ENCODE results near the gene SPG7.

SPG7 gene

DNA sequence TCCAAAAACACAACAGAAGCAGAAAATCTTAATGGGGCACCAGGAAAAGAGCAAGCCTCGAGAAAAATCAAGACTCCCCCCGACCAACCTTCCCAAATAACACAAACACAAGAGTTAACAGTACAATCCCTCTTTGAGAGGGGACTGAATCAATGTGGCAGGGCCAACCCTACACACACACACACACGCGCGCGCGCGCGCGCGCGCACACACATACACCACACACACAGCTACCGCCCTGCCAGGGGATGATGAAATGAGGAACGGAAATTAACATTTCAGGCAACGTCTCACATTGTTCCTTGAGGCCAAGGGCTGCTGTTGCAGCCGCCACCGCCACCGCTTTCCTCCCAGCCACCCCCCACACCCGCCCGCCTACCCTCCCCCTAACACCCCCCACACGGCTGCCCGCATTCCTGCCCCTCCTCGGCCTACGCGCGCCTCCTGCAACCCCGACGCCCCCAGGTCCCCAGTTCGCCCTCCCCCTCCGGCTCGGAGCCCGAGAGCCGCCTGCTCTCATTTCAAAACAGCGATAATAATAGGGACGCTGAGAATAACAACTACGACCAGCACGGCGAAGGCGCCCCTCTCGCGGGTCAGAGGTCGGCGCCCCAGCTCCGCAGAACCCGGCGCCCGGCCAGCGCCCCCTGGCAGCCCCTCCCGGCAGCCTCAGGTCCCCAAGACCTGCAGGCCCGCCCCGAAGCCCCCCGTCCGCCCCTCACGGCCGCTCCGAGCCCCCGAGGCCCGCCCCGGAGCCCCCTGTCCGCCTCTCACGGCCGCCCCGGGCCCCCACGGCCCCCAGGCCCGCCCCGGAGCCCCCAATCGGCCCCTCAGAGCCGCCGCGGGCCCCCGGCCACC, 18.9 kb upstream of the SPG7 start:
- Histone ChIP-seq H3K4me3 (ENCODE audit: low read depth in 1 of 2, low read length in 2 of 2) (peak overlapping the region; percentile 61 to 68), H3K9ac (ENCODE audit: low read length) (peak overlapping the region; percentile 51), H3K27ac (ENCODE audit: low read depth, low read length) (peak overlapping the region; percentile 75), H3K4me1 (ENCODE audit: insufficient read depth, low read length) (peaks cover 37% of the 10 kb centered on the region), H3K9me3 (ENCODE audit: low read length) (no peaks in the 10 kb centered on the region), H3K27me3 (ENCODE audit: control insufficient read depth in 1 of 2, insufficient read depth in 2 of 2, low read length in 2 of 2) (no peaks in the 10 kb centered on the region), H3K36me3 (ENCODE audit: insufficient read depth, low read length) (no peaks in the 10 kb centered on the region)

DNA sequence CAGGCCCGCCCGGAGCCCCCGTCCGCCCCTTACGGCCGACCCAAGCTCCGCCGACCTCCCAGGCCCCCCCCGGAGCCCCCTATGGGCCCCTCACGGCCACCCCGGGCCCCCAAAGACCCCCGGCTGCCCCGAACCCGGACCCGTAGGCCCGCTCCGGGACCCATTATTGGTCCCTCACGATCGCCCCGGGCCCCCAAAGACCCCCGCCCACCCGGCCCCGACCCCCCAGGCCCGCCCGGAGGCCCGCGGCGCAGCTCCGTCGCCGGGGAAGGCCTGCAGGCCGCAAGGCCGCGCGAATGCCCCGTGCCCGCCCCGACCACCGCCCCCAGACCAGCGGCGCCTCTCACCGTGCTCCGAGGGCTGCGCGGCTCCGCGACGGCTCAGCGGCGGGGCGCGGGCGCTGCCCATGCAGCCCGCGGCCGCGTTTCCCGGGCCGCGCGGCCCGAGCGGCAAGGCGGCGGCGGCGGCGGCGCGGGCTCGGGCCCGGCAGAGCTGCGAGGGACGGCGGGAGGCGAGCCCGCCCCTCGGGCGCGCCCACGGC, 18.2 kb upstream of the SPG7 start:
- H3K4me1 ChIP-seq (ENCODE audit: insufficient read depth, low read length): peaks cover 37% of the 10 kb centered on the region
- H3K27ac ChIP-seq (ENCODE audit: low read depth, low read length): no peak overlapping the region

DNA sequence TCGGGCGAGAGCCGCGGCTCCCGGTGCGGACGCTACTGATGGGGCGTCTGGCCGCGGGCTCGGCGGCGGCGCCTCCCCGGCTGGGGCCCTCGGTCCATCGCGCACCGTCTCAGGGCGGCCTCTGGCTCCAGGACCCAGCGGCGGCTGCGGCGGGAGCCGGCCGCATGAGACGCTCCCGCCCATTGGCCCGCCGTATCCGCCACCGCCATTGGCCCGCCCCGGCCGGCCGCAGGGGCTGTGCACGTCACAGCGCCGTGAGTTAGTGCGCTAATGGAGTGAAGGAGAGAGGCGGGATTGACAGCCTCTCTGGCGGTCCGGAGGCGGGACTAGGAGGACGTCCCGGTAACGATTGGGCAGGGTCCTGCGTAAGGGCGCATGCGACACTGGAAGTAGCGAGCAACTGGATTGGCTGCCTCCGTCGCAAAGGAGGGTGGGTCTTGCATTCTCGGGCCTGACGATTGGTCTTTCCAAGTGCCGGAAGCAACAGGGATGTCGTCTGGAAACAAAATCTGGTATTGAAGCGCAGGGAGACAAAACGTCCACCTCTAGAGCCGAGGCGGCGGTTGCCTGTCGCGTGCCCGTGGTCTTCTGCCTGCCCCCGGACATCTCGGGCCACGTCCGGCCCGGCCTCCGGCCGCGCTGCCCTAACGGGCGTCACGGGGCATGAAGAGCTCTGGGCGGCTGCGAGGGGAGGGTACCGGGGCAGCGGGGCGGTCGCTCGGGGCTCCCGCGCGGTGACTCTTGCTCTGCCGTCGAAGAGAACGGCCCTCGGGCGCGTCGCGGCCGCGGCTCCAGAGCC, 17.6 kb upstream of the SPG7 start, which contains the start of gene ANKRD11:
Gene ANKRD11 (minus strand): TSS at position 123 of the 799 bp plus-strand sequence. CDS start 173,542 bp downstream, outside the sequence.
- peak within 1 kb of the TSS; percentile 86 for H3K27ac ChIP-seq (ENCODE audit: low read depth, low read length)
- peak within 1 kb of the TSS; percentile 71 for H3K9ac ChIP-seq (ENCODE audit: low read length)
- no peaks in the 10 kb centered on the region for H3K36me3 ChIP-seq (ENCODE audit: insufficient read depth, low read length)
- H3K27me3 ChIP-seq (ENCODE audit: control insufficient read depth in 1 of 2, insufficient read depth in 2 of 2, low read length in 2 of 2): no peaks in the 10 kb centered on the region
- H3K4me3 ChIP-seq (ENCODE audit: low read depth in 1 of 2, low read length in 2 of 2): peak within 1 kb of the TSS; percentile 68 to 88
- no peaks in the 10 kb centered on the region for H3K9me3 ChIP-seq (ENCODE audit: low read length)
- peaks cover 37% of the 10 kb centered on the region for H3K4me1 ChIP-seq (ENCODE audit: insufficient read depth, low read length)

More for the DNA sequence above, 18.2 kb upstream of the SPG7 start:
- Histone ChIP-seq H3K36me3 (ENCODE audit: insufficient read depth, low read length) (no peaks in the 10 kb centered on the region), H3K9me3 (ENCODE audit: low read length) (no peaks in the 10 kb centered on the region), H3K27me3 (ENCODE audit: control insufficient read depth in 1 of 2, insufficient read depth in 2 of 2, low read length in 2 of 2) (no peaks in the 10 kb centered on the region), H3K9ac (ENCODE audit: low read length) (no peak overlapping the region), H3K4me3 (ENCODE audit: low read depth in 1 of 2, low read length in 2 of 2) (peak overlapping the region in 1 of 2 donors; percentile 68)

DNA sequence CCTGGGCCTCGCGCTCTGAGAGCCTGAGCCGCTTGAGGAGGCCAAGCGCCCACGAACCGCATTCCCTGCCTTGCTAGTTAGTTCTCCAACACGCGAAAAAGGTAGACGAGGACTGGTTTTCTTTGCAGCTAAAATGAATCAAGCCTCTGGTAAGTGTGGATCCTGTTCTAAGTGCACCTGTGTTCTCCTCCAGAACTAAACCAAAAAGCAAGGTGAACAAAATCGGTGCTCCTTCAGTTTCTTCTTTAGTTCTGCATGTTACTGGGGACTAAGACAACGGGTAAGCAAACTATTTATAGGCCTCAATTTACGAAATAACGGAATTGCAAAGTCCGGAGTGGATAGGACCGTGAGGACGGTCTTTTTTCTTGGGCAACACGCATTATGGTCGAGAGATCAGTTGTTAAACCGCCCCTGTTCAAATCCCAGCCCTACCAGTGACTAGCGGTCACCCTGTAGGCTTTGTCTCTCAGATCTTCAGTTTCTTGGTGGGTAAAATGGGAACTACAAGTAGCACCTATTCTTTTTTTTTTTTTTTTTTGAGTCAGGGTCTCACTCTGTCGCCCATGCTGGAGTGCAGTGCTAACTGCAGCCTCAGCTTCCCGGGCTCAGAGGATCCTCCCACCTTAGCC, 16.8 kb upstream of the SPG7 start:
- H3K4me3 ChIP-seq (ENCODE audit: low read depth in 1 of 2, low read length in 2 of 2): peak overlapping the region; percentile 64 to 88
- no peaks in the 10 kb centered on the region for H3K27me3 ChIP-seq (ENCODE audit: control insufficient read depth in 1 of 2, insufficient read depth in 2 of 2, low read length in 2 of 2)
- H3K9me3 ChIP-seq (ENCODE audit: low read length): no peaks in the 10 kb centered on the region
- no peaks in the 10 kb centered on the region for H3K36me3 ChIP-seq (ENCODE audit: insufficient read depth, low read length)
- H3K27ac ChIP-seq (ENCODE audit: low read depth, low read length): peak overlapping the region; percentile 86
- peaks cover 32% of the 10 kb centered on the region for H3K4me1 ChIP-seq (ENCODE audit: insufficient read depth, low read length)
- peak overlapping the region; percentile 71 for H3K9ac ChIP-seq (ENCODE audit: low read length)

DNA sequence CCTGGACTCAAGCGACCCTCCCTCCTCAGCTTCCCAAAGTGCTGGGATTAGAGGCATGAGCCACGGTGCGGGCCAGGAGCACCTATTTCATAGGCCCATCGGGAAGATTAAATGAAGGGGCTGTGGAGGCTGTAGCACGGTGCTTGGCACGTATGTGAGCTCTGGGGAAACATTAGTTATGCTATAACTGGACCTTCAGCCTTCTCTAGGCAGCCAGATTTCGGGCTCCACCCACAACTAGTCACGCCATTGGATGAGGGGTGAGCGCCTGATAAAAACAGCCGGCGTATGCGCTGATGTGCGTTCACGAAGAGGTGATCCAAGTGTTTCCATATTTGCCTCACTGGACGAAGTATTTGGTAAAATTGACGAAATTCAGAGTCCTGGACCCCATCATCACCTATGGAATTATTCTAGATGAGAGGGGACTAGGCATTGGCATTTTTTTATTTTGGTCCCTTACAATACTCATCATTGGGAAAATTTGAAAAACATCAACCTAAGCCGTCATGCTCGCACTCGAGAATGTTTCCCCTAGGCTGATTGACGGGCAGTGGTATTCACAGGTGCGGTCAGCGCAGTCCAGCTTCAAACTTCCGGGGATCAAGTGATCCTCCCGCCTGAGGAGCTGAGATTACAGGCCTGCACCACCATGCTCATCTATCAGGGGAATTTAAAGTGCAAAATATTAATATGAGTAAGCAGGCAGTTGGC, 16.1 kb upstream of the SPG7 start:
- Histone ChIP-seq H3K4me3 (ENCODE audit: low read depth in 1 of 2, low read length in 2 of 2) (peak overlapping the region in 1 of 2 donors; percentile 88), H3K9me3 (ENCODE audit: low read length) (no peaks in the 10 kb centered on the region), H3K36me3 (ENCODE audit: insufficient read depth, low read length) (no peaks in the 10 kb centered on the region), H3K27me3 (ENCODE audit: control insufficient read depth in 1 of 2, insufficient read depth in 2 of 2, low read length in 2 of 2) (no peaks in the 10 kb centered on the region), H3K27ac (ENCODE audit: low read depth, low read length) (peak overlapping the region; percentile 86), H3K4me1 (ENCODE audit: insufficient read depth, low read length) (peaks cover 29% of the 10 kb centered on the region), H3K9ac (ENCODE audit: low read length) (no peak overlapping the region)

DNA sequence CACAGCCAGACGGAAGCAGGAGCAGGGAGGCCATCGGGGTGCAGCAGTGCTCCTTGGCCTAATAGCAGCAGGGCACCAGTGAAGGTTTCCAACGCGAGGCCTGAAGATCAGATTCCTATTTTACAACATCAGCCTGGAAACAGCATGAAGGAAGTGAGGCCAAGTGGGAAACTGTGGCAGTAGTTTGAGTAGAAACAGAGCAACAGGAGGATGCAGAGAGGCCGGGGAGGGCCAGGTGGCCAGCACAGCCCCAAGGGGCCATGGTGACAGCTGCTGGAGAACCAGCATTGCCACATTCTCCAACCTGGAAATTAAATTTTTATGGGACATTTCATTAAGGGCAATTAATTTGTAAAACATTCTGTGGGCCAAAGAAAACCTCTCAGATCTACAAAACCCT, 14.4 kb upstream of the SPG7 start:
- Histone ChIP-seq H3K9ac (ENCODE audit: low read length) (no peak overlapping the region), H3K27ac (ENCODE audit: low read depth, low read length) (no peak overlapping the region), H3K4me1 (ENCODE audit: insufficient read depth, low read length) (peaks cover 16% of the 10 kb centered on the region), H3K36me3 (ENCODE audit: insufficient read depth, low read length) (no peaks in the 10 kb centered on the region), H3K9me3 (ENCODE audit: low read length) (no peaks in the 10 kb centered on the region), H3K27me3 (ENCODE audit: control insufficient read depth in 1 of 2, insufficient read depth in 2 of 2, low read length in 2 of 2) (no peaks in the 10 kb centered on the region), H3K4me3 (ENCODE audit: low read depth in 1 of 2, low read length in 2 of 2) (no peak overlapping the region)

DNA sequence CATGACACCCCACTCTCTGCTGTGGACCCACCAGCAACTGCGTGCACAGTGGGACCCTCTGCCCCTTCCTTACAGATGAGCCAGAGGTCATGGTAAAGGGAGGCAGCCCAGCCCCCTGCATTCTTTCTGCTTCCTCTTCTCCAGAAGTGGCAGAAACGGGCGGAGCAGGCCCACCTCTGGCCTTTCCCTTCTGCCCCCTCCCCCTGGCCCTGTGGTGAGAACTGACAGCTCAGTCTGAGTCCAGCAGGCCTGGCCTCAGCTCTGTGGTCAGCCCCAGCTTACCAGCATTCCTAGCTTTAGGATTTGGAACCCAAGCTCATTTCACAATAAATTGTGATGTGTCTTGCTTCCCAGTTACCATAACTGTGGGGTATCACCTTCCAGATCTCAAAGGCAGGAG, 13.1 kb upstream of the SPG7 start:
- Histone ChIP-seq H3K4me3 (ENCODE audit: low read depth in 1 of 2, low read length in 2 of 2) (no peak overlapping the region), H3K27ac (ENCODE audit: low read depth, low read length) (no peak overlapping the region), H3K4me1 (ENCODE audit: insufficient read depth, low read length) (peaks cover 12% of the 10 kb centered on the region), H3K27me3 (ENCODE audit: control insufficient read depth in 1 of 2, insufficient read depth in 2 of 2, low read length in 2 of 2) (no peaks in the 10 kb centered on the region), H3K9me3 (ENCODE audit: low read length) (no peaks in the 10 kb centered on the region), H3K9ac (ENCODE audit: low read length) (no peak overlapping the region), H3K36me3 (ENCODE audit: insufficient read depth, low read length) (no peaks in the 10 kb centered on the region)

DNA sequence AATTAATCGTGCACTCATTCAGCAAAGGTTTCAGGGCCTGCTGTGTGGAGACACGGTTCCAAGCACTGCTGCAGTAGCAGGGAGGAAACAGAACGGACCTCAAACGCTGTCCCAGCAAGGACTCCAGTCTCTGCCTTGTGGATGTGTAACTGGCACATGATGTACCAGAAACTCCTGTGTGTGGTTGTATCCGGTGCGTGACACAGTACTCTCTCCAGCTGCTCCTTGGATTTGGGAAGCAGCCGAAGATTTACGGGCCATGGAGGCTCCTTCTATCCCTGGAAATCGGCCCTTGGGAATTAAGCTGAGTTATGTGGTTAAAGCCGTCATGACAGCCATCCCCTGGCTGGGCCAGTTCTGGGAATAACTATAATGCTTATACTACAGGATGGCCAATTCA, 9.4 kb upstream of the SPG7 start:
- no peak overlapping the region for H3K4me3 ChIP-seq (ENCODE audit: low read depth in 1 of 2, low read length in 2 of 2)
- H3K27ac ChIP-seq (ENCODE audit: low read depth, low read length): no peak overlapping the region
- no peak overlapping the region for H3K9ac ChIP-seq (ENCODE audit: low read length)
- no peaks in the 10 kb centered on the region for H3K4me1 ChIP-seq (ENCODE audit: insufficient read depth, low read length)
- no peaks in the 10 kb centered on the region for H3K27me3 ChIP-seq (ENCODE audit: control insufficient read depth in 1 of 2, insufficient read depth in 2 of 2, low read length in 2 of 2)
- no peaks in the 10 kb centered on the region for H3K36me3 ChIP-seq (ENCODE audit: insufficient read depth, low read length)
- no peaks in the 10 kb centered on the region for H3K9me3 ChIP-seq (ENCODE audit: low read length)

DNA sequence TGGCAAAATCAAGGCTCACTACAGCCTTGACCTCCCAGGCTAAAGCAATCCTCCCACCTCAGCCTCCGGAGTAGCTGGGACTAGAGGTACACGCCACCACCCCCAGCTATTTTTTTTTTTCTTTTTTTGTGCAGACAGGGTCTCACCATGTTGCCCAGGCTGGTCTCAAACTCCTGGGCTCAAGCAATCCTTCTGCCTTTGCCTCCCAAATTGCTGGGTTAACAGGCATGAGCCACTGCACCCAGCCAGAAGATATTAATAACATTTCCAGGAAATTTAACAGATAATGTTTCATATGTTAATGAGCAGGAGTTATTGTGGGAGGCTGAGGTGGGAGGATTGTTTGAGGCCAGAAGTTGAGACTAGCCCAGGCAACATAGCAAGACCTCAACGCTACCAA, 8.4 kb upstream of the SPG7 start:
- no peak overlapping the region for H3K27ac ChIP-seq (ENCODE audit: low read depth, low read length)
- H3K27me3 ChIP-seq (ENCODE audit: control insufficient read depth in 1 of 2, insufficient read depth in 2 of 2, low read length in 2 of 2): no peaks in the 10 kb centered on the region
- no peaks in the 10 kb centered on the region for H3K4me1 ChIP-seq (ENCODE audit: insufficient read depth, low read length)
- H3K9ac ChIP-seq (ENCODE audit: low read length): no peak overlapping the region
- no peak overlapping the region for H3K4me3 ChIP-seq (ENCODE audit: low read depth in 1 of 2, low read length in 2 of 2)
- H3K36me3 ChIP-seq (ENCODE audit: insufficient read depth, low read length): no peaks in the 10 kb centered on the region
- H3K9me3 ChIP-seq (ENCODE audit: low read length): no peaks in the 10 kb centered on the region

DNA sequence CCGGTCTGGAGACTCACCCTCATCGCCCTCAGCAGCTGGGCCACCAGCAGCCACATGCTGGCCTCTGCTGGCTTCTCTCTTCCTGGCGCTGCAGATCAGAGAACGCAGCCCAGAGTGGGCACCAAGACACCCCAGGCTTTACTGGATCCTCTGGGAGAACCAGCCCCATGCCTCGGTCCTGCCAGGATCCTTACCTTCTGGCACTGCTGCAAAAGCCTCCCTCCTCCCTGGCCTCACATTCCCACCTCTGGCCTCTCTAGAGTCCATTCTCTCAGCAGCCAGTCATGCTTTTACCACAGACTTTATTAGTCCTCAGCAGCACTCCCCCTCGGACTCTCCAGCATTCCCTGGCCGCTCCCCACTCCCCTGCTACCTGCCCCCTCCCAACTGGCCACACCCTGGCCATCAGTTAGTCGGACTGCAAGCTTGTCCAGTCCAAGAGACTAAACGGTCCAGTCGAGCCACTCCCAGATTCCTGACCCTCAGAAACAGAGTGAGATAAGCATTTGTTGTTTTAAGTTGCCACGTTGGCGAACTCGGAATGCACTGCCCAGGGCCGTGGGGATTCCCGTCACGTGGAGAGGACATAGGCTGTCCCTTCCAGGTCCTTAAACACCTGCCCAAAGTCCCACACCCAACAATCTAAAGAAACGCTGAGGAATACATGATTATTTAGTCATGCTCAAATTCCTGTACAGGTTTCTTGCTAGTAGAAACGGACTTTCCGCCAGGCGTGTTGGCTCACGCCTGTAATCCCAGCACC, 5.9 kb upstream of the SPG7 start:
- Histone ChIP-seq H3K27ac (ENCODE audit: low read depth, low read length) (no peak overlapping the region), H3K27me3 (ENCODE audit: control insufficient read depth in 1 of 2, insufficient read depth in 2 of 2, low read length in 2 of 2) (no peaks in the 10 kb centered on the region), H3K9ac (ENCODE audit: low read length) (no peak overlapping the region), H3K4me1 (ENCODE audit: insufficient read depth, low read length) (peaks cover 22% of the 10 kb centered on the region), H3K36me3 (ENCODE audit: insufficient read depth, low read length) (no peaks in the 10 kb centered on the region), H3K4me3 (ENCODE audit: low read depth in 1 of 2, low read length in 2 of 2) (no peak overlapping the region), H3K9me3 (ENCODE audit: low read length) (no peaks in the 10 kb centered on the region)

Measured in muscle layer of colon (tissue), 2 donors.